Measurements from ENCODE around the gene SEC22C. TPM values are rescaled to one million over a fixed set of nuclear protein-coding genes. Genes with fewer than 3 reads are reported as not detected.

SEC22C gene
- total RNA-seq, 3 donors from 2014 or later, result 9.3 to 34.2 (median 18.3) TPM

- H3K36me3 ChIP-seq (ENCODE audit: low read depth), result no peaks in the 10 kb centered on the region
- intact Hi-C loops (cut with DNase I, micrococcal nuclease), result no loop called here
- no peaks in the 10 kb centered on the region for H3K9me3 ChIP-seq
- H3K4me1 ChIP-seq (ENCODE audit: low read depth), result no peaks in the 10 kb centered on the region
- no peak for ATAC-seq
- H3K4me3 ChIP-seq, result no peak overlapping the region
- TF ChIP-seq, protein P1, sequence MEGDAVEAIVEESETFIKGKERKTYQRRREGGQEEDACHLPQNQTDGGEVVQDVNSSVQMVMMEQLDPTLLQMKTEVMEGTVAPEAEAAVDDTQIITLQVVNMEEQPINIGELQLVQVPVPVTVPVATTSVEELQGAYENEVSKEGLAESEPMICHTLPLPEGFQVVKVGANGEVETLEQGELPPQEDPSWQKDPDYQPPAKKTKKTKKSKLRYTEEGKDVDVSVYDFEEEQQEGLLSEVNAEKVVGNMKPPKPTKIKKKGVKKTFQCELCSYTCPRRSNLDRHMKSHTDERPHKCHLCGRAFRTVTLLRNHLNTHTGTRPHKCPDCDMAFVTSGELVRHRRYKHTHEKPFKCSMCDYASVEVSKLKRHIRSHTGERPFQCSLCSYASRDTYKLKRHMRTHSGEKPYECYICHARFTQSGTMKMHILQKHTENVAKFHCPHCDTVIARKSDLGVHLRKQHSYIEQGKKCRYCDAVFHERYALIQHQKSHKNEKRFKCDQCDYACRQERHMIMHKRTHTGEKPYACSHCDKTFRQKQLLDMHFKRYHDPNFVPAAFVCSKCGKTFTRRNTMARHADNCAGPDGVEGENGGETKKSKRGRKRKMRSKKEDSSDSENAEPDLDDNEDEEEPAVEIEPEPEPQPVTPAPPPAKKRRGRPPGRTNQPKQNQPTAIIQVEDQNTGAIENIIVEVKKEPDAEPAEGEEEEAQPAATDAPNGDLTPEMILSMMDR (IDR thresholded peaks at IDR 0.05), result no peak
- DNase-seq, result no peak
Observed at GRCh38 chr3:42530073-42530472, 51.7 kb downstream of the SEC22C start.

- ATAC-seq (peak; percentile 11), DNase-seq (no peak)
- H3K4me1 ChIP-seq (ENCODE audit: low read depth), result no peaks in the 10 kb centered on the region
- no peak overlapping the region for H3K4me3 ChIP-seq
- TF ChIP-seq, protein P1 (IDR thresholded peaks at IDR 0.05), result no peak
- no peaks in the 10 kb centered on the region for H3K36me3 ChIP-seq (ENCODE audit: low read depth)
- intact Hi-C loops (cut with DNase I, micrococcal nuclease), result no loop called here
- no peaks in the 10 kb centered on the region for H3K9me3 ChIP-seq
Observed at GRCh38 chr3:42529468-42529867, 52.3 kb downstream of the SEC22C start.

GRCh38 chr3:42527368-42527917 is 54.3 kb downstream of the SEC22C start:
- Histone ChIP-seq H3K36me3 (ENCODE audit: low read depth) (no peaks in the 10 kb centered on the region), H3K4me1 (ENCODE audit: low read depth) (no peaks in the 10 kb centered on the region), H3K4me3 (no peak overlapping the region), H3K9me3 (no peaks in the 10 kb centered on the region)
- intact Hi-C loops (cut with DNase I, micrococcal nuclease), result no loop called here
- TF ChIP-seq, protein P1 (IDR thresholded peaks at IDR 0.05), result no peak
- ATAC-seq (no peak), DNase-seq (peak in 1 of 3 donors; percentile 19)

DNA sequence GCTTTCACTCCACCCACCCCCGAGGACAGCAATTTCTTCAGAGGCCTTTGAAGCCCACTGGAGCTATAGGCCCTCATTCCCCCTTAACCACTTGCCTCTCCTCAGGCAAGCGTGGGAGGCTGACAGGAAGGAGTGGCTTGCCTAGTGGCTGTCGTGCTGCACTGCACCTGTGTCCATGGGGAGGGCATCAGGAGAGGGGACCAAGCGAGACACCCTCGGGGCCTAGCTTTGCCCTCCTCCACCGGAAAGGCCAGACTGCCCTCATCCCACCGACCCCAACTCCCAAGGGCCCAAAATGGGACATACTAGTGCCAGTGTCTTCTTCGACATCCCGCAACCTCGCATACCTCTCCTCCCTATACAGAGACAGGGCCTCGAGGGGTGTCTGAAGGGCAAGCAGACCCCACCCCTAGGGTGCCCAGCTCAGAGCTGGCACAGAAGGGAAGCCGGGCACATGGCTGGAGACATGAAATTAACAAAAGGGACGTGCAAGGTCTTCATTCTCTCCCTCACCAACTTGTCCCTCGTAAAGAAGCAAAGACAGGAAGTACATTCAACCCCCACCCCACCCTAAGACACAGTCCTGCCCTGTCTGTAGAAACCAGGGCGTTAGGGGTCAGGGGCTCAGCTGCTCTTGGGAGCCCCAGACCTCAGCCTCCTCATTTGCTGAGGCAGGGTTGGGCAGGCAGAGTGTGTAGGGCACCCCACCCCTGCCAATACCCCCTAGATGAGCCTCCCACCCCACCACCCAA is 55.0 kb downstream of the SEC22C start:
- TF ChIP-seq, protein P1 (IDR thresholded peaks at IDR 0.05), result no peak
- Histone ChIP-seq H3K36me3 (ENCODE audit: low read depth) (no peaks in the 10 kb centered on the region), H3K4me3 (no peak overlapping the region), H3K4me1 (ENCODE audit: low read depth) (no peaks in the 10 kb centered on the region), H3K9me3 (no peaks in the 10 kb centered on the region)
- DNase-seq, result no peak
- ATAC-seq, result peak; percentile 27
- intact Hi-C loops (cut with DNase I, micrococcal nuclease), result no loop called here

DNA sequence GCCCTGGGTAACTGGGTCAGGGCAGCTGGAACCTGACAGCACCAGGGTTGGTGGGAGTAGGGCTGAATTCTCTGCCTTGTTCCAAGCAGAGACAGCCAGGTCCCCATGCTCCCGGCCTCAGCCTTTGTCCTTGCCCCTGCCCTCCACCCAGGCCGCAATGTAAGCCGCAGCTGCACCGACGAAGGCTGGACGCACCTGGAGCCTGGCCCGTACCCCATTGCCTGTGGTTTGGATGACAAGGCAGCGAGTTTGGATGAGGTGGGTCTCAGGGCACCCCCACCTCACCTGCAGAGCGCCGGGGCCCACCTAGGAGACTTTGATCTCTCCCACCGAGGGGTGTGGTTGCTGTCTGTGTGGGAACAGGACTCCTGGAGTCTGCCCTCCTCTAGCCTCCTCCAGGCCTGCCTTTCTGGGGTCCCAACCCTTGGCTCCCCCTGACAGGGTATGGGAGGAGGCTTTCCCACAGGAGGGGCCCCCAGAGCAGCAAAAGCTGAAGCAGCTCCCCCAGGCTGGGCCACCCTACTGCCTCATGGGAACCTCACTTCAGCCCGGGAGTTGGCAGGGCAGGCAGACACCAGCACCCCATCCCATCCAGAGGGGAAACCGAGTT is 55.9 kb downstream of the SEC22C start:
- Histone ChIP-seq H3K9me3 (no peaks in the 10 kb centered on the region), H3K4me1 (ENCODE audit: low read depth) (no peaks in the 10 kb centered on the region), H3K4me3 (no peak overlapping the region), H3K36me3 (ENCODE audit: low read depth) (no peaks in the 10 kb centered on the region)
- intact Hi-C loops (cut with DNase I, micrococcal nuclease), result no loop called here
- TF ChIP-seq, protein P1 (IDR thresholded peaks at IDR 0.05), result no peak
- ATAC-seq (no peak), DNase-seq (no peak)
